H1 (cell line): ENCODE measurements around the gene OSTN. TPM values are rescaled to one million over a fixed set of nuclear protein-coding genes. Genes with fewer than 3 reads are reported as not detected.

Experiments used
- CTCF ChIA-PET: fragments of 300-600 bp; sonication (Branson Sonifier 250); formaldehyde crosslinking; loops from one replicate; lab custom pipeline; 2021; ENCODE audit not compliant: partially characterized antibody; lab: Charles Lee
- POLR2A ChIA-PET: fragments of 300-600 bp; sonication (Branson Sonifier 250); formaldehyde crosslinking; loops from one replicate; lab custom pipeline; 2021; ENCODE audit warnings: inconsistent platforms; ENCODE audit not compliant: partially characterized antibody; lab: Charles Lee
- DNase-seq, 2 experiments: peaks; one replicate each; pipeline versions ENCODE4 v3.0.0 to v3.0.0-alpha.2; 2010 to 2022; ENCODE audit warnings: low spot score in 2 of 2, low read depth in 1 of 2, mixed read lengths in 1 of 2
- FAIRE-seq: peaks from 2 replicates; lab custom pipeline; 2011; peaks lifted over from hg19 to GRCh38; lab: Jason Lieb, UNC
- H2AFZ ChIP-seq: 2 replicates; pipeline ENCODE4 v1.8.1; 2012; ENCODE audit warnings: low read length, inconsistent platforms
- H2AK5ac ChIP-seq: 2 replicates; pipeline ENCODE4 v1.6.1; 2013; ENCODE audit warnings: low read depth, low read length
- H2BK120ac ChIP-seq: replicated peaks from 2 replicates; pipeline ENCODE3; 2013; ENCODE audit warnings: low read depth, low read length, inconsistent platforms
- H2BK12ac ChIP-seq: 2 replicates; pipeline ENCODE4 v1.6.1; 2013; ENCODE audit warnings: low read depth, low read length
- H2BK15ac ChIP-seq: 2 replicates; pipeline ENCODE4 v1.6.1; 2013; ENCODE audit warnings: low read length
- H2BK20ac ChIP-seq: 2 replicates; pipeline ENCODE4 v1.6.1; 2013; ENCODE audit warnings: low read length
- H2BK5ac ChIP-seq: 2 replicates; pipeline ENCODE4 v1.6.1; 2013; ENCODE audit warnings: low read depth, low read length
- H3K14ac ChIP-seq: 2 replicates; pipeline ENCODE4 v1.6.1; 2013; ENCODE audit warnings: inconsistent platforms; ENCODE audit not compliant: insufficient read length
- H3K18ac ChIP-seq: 2 replicates; pipeline ENCODE4 v1.6.1; 2013; ENCODE audit warnings: low read length; ENCODE audit errors: extremely low read depth
- H3K23ac ChIP-seq: 2 replicates; pipeline ENCODE4 v1.6.1; 2013; ENCODE audit warnings: inconsistent platforms; ENCODE audit not compliant: insufficient read length
- H3K23me2 ChIP-seq: 2 replicates; pipeline ENCODE4 v1.6.1; 2013; ENCODE audit warnings: low read depth, low read length
- H3K27ac ChIP-seq: 2 replicates; pipeline ENCODE4 v1.6.1; 2011; ENCODE audit warnings: low read depth, low read length, inconsistent platforms
- H3K27me3 ChIP-seq, 4 experiments: replicated peaks in 1 of 4; 1 replicate in 1 of 4; 2 replicates in 3 of 4; pipeline versions ENCODE4 v1.6.1 to v1.8.1; 2011 to 2013; ENCODE audit warnings: low read length in 3 of 4, mild to moderate bottlenecking in 3 of 4, inconsistent platforms in 2 of 4, mixed read lengths in 2 of 4, moderate library complexity in 1 of 4; ENCODE audit not compliant: control insufficient read depth in 3 of 4, insufficient read depth in 3 of 4; ENCODE audit errors: extremely low read depth in 1 of 4
- H3K36me3 ChIP-seq, 4 experiments: 2 replicates each; pipeline versions ENCODE4 v1.6.1 to v1.8.1; 2011 to 2013; ENCODE audit warnings: mild to moderate bottlenecking in 4 of 4, low read length in 3 of 4, moderate library complexity in 2 of 4, control low read depth in 1 of 4, inconsistent platforms in 1 of 4; ENCODE audit not compliant: insufficient read depth in 4 of 4, control insufficient read depth in 2 of 4
- H3K4ac ChIP-seq: replicated peaks from 2 replicates; pipeline ENCODE3; 2013; ENCODE audit warnings: low read length, low read depth, mixed read lengths, inconsistent platforms; ENCODE audit not compliant: insufficient read length
- H3K4me1 ChIP-seq, 4 experiments: replicated peaks in 1 of 4; 1 replicate in 1 of 4; 2 replicates in 3 of 4; pipeline versions ENCODE4 v1.6.1 to v1.8.1; 2011 to 2013; ENCODE audit warnings: low read length in 3 of 4, inconsistent platforms in 2 of 4, mixed read lengths in 1 of 4; ENCODE audit not compliant: insufficient read depth in 4 of 4, control insufficient read depth in 3 of 4
- H3K4me2 ChIP-seq, 2 experiments: 2 replicates each; pipeline versions ENCODE4 v1.6.1 to v1.8.1; 2011 to 2013; ENCODE audit warnings: low read depth in 2 of 2, low read length in 2 of 2, control low read depth in 1 of 2, inconsistent platforms in 1 of 2, mild to moderate bottlenecking in 1 of 2; ENCODE audit not compliant: insufficient read depth in 1 of 2
- H3K4me3 ChIP-seq, 4 experiments: fragments of 200-600, 300-600 bp in 1 of 4; sonication (generic), shearing (Covaris generic), sonication (Bioruptor Twin) in 1 of 4; 2 replicates each; pipeline versions ENCODE4 v1.5.1 to v1.8.1; 2011 to 2016; ENCODE audit warnings: low read length in 4 of 4, low read depth in 3 of 4, control low read depth in 2 of 4, inconsistent platforms in 2 of 4, mild to moderate bottlenecking in 2 of 4, mixed read lengths in 1 of 4, moderate library complexity in 1 of 4; ENCODE audit not compliant: insufficient read depth in 2 of 4; ENCODE audit errors: extremely low read depth in 1 of 4
- H3K56ac ChIP-seq: replicated peaks from 2 replicates; pipeline ENCODE3; 2013; ENCODE audit warnings: low read depth, mild to moderate bottlenecking, mixed read lengths, low read length, inconsistent platforms; ENCODE audit not compliant: insufficient read length
- H3K79me1 ChIP-seq: 2 replicates; pipeline ENCODE4 v1.6.1; 2013; ENCODE audit warnings: low read depth, low read length, control low read depth
- H3K79me2 ChIP-seq, 2 experiments: 2 replicates each; pipeline versions ENCODE4 v1.6.1 to v1.8.1; 2012 to 2013; ENCODE audit warnings: low read length in 2 of 2, mild to moderate bottlenecking in 2 of 2, inconsistent platforms in 1 of 2; ENCODE audit not compliant: insufficient read depth in 2 of 2, control insufficient read depth in 1 of 2
- H3K9ac ChIP-seq, 4 experiments: replicated peaks in 1 of 4; 1 replicate in 1 of 4; 2 replicates in 3 of 4; pipeline versions ENCODE4 v1.6.1 to v1.8.1; 2011 to 2013; ENCODE audit warnings: low read depth in 3 of 4, low read length in 3 of 4, control low read depth in 2 of 4, mild to moderate bottlenecking in 2 of 4, moderate library complexity in 2 of 4, inconsistent platforms in 1 of 4; ENCODE audit errors: extremely low read depth in 1 of 4
- H3K9me3 ChIP-seq, 2 experiments: 2 replicates each; pipeline versions ENCODE4 v1.6.1 to v1.8.1; 2012 to 2013; ENCODE audit warnings: mild to moderate bottlenecking in 2 of 2, moderate library complexity in 2 of 2, control low read depth in 1 of 2, inconsistent platforms in 1 of 2, low read depth in 1 of 2, low read length in 1 of 2, mixed read lengths in 1 of 2; ENCODE audit not compliant: insufficient read depth in 2 of 2
- H4K20me1 ChIP-seq, 2 experiments: replicated peaks in 1 of 2; 2 replicates each; pipeline versions ENCODE3 to v1.8.1; 2011 to 2013; ENCODE audit warnings: inconsistent platforms in 2 of 2, low read length in 2 of 2, mild to moderate bottlenecking in 1 of 2; ENCODE audit not compliant: insufficient read depth in 2 of 2, control insufficient read depth in 1 of 2
- H4K5ac ChIP-seq: 2 replicates; pipeline ENCODE4 v1.6.1; 2013; ENCODE audit warnings: low read length, low read depth, mixed read lengths, inconsistent platforms; ENCODE audit not compliant: insufficient read length
- H4K8ac ChIP-seq: 2 replicates; pipeline ENCODE4 v1.8.0; 2013; ENCODE audit warnings: mild to moderate bottlenecking, moderate library complexity, low read length, inconsistent platforms; ENCODE audit not compliant: insufficient read depth; ENCODE audit errors: extremely low read depth
- H4K91ac ChIP-seq: replicated peaks from 2 replicates; pipeline ENCODE3; 2013; ENCODE audit warnings: low read length, mixed read lengths, inconsistent platforms; ENCODE audit not compliant: insufficient read length
- ASH2L ChIP-seq: fragments of 200-600, 300-600 bp; sonication (generic); IDR thresholded peaks from one replicate; pipeline ENCODE4 v1.7.1; 2017; ENCODE audit warnings: low read length
- BCL11A ChIP-seq, 2 experiments: IDR thresholded peaks; one replicate each; pipeline ENCODE4 v1.6.1; 2011; ENCODE audit warnings: low read depth in 2 of 2, low read length in 2 of 2, mild to moderate bottlenecking in 2 of 2
- CBX5 ChIP-seq: fragments of 300-800, 300-1000 bp; sonication (generic); IDR thresholded peaks from 2 replicates; pipeline ENCODE4 v1.7.1; 2016; ENCODE audit warnings: antibody characterized with exemption, low read length, low read depth
- CEBPB ChIP-seq: IDR thresholded peaks from 2 replicates; pipeline ENCODE4 v1.6.1; 2012; ENCODE audit warnings: low read depth, low read length
- CREB1 ChIP-seq: IDR thresholded peaks from 2 replicates; pipeline ENCODE4 v1.6.1; 2012; ENCODE audit warnings: inconsistent platforms
- JUND ChIP-seq: IDR thresholded peaks from 2 replicates; pipeline ENCODE4 v1.6.1; 2011; ENCODE audit warnings: mild to moderate bottlenecking, improper control_type of control experiment, low read length
- KDM1A ChIP-seq: fragments of 200-600, 300-600 bp; sonication (generic); IDR thresholded peaks from 2 replicates; pipeline ENCODE4 v1.7.1; 2016; ENCODE audit warnings: mild to moderate bottlenecking, low read length, borderline replicate concordance
- POLR2A ChIP-seq, 2 experiments: IDR thresholded peaks; 1 replicate in 1 of 2; 2 replicates in 1 of 2; pipeline ENCODE4 v1.6.1; 2011; ENCODE audit warnings: low read depth in 2 of 2, low read length in 2 of 2, mild to moderate bottlenecking in 2 of 2; ENCODE audit errors: control extremely low read depth in 1 of 2
- POU5F1 ChIP-seq: IDR thresholded peaks from 2 replicates; pipeline ENCODE4 v1.6.1; 2011; ENCODE audit warnings: low read depth, mild to moderate bottlenecking, low read length, moderate library complexity
- YY1 ChIP-seq: IDR thresholded peaks from 2 replicates; pipeline ENCODE4 v1.6.1; 2011; ENCODE audit warnings: low read depth, mild to moderate bottlenecking, low read length
- ZNF274 ChIP-seq: IDR thresholded peaks from 2 replicates; pipeline ENCODE4 v1.7.0; 2012; ENCODE audit warnings: low read length, borderline replicate concordance; ENCODE audit errors: extremely low read depth
- WGBS, 2 experiments: shearing (Covaris generic) in 1 of 2; methylation state at CpG; one replicate each; pipeline versions ENCODE4 v1.1.6 to v1.1.7; 2013 to 2015; ENCODE audit warnings: low lambda C conversion rate in 2 of 2, mixed read lengths in 2 of 2, inconsistent platforms in 1 of 2, low coverage in 1 of 2, missing lambda C conversion rate in 1 of 2; ENCODE audit not compliant: insufficient replicate concordance in 2 of 2, insufficient coverage in 1 of 2, insufficient read length in 1 of 2; ENCODE audit errors: extremely low coverage in 1 of 2, missing lambda C conversion rate in 1 of 2; 5-methylcytosine and 5-hydroxymethylcytosine counted together
- polyA plus RNA-seq, 7 experiments: library from polyadenylated mRNA; depleted of rRNA in 3 of 7; stranded (reverse) in 5 of 7; unstranded in 2 of 7; fragments of >200 nt in 5 of 7; fragments of 200-250 nt in 2 of 7; gene quantifications; 1 replicate in 5 of 7; 2 replicates in 1 of 7; 4 replicates in 1 of 7; pipeline versions ENCODE4 v1.2.1 to v1.2.3, GENCODE V29; 2011 to 2013; ENCODE audit warnings: missing spikeins in 2 of 7, mixed read lengths in 2 of 7
- total RNA-seq: library from RNA; stranded (reverse); fragmentation: NEBNext Ultra II Directional; extraction: Animal tissue kit (Norgen Biotek cat#: 25700); gene quantifications from 2 replicates; pipeline ENCODE4 v1.2.1, GENCODE V29; 2021
- TF ChIP-seq, protein P1 (sequence below): IDR thresholded peaks from 2 replicates; pipeline ENCODE4 v1.6.1; 2011; ENCODE audit warnings: low read depth, mild to moderate bottlenecking, low read length; ENCODE audit not compliant: insufficient read depth
- TF ChIP-seq, protein P2 (sequence below): IDR thresholded peaks from 2 replicates; pipeline ENCODE4 v1.6.1; 2012; ENCODE audit warnings: inconsistent platforms

OSTN gene
- total and polyA plus RNA-seq, 2 of the 8 experiments (the other 6 are each of a cell fraction or from before 2014, with no cell fraction given): not detected

DNA sequence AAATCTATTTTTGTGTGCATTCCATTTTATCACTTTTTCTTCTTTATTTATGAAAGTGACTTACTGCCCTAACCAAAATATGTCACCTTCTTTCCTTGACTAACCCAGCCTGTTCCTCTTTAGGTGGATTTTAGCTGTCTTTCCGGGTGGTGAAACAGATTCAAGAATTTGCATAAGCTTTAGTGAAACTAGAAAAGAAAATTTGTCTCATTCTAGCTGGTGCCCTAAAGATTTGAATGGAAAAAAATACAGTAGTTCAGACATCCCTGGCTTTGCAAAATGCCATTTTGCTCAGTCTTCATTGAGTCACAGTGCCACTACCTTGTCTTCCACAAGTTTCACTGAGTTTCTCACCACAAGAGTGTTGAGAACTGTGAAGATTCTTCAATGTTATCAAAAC, 102.0 kb downstream of the OSTN start:
- Histone ChIP-seq H3K4me3 (no peak overlapping the region), H4K8ac (no peak overlapping the region), H2BK12ac (no peak overlapping the region), H2BK5ac (no peak overlapping the region), H3K14ac (no peak overlapping the region), H3K79me1 (no peaks in the 10 kb centered on the region), H2AK5ac (no peak overlapping the region), H2BK15ac (no peak overlapping the region), H3K56ac (no peak overlapping the region), H2BK20ac (no peak overlapping the region), H3K4me1 (peaks cover 0 to 6% (median 3%) of the 10 kb centered on the region in 4 experiments; a peak in 3 of 7 replicates), H3K23me2 (no peaks in the 10 kb centered on the region), H3K18ac (no peak overlapping the region), H4K20me1 (no peaks in the 10 kb centered on the region), H4K91ac (no peak overlapping the region), H3K27ac (no peak overlapping the region), H3K4ac (no peak overlapping the region), H3K23ac (no peak overlapping the region), H3K27me3 (no peaks in the 10 kb centered on the region), H3K9ac (no peak overlapping the region), H4K5ac (no peak overlapping the region), H2AFZ (no peak overlapping the region), H2BK120ac (no peak overlapping the region), H3K4me2 (no peak overlapping the region), H3K9me3 (no peaks in the 10 kb centered on the region), H3K79me2 (no peaks in the 10 kb centered on the region), H3K36me3 (no peaks in the 10 kb centered on the region)
- POLR2A ChIA-PET: no interaction called here
- CTCF ChIA-PET: interaction anchor here (1.1 kb wide), 1 partner anchor 17 kb away, joined by 3 read pairs; no protein-coding TSS in a partner anchor
- FAIRE-seq: no peak
- TF ChIP-seq, protein P1, sequence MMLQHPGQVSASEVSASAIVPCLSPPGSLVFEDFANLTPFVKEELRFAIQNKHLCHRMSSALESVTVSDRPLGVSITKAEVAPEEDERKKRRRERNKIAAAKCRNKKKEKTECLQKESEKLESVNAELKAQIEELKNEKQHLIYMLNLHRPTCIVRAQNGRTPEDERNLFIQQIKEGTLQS: no peak
- no peak for TF ChIP-seq CREB1
- TF ChIP-seq ZNF274: no peak
- TF ChIP-seq YY1: no peak
- no peak for TF ChIP-seq POU5F1
- TF ChIP-seq CBX5: no peak
- no peak for TF ChIP-seq KDM1A
- no peak for TF ChIP-seq JUND
- TF ChIP-seq, protein P2, sequence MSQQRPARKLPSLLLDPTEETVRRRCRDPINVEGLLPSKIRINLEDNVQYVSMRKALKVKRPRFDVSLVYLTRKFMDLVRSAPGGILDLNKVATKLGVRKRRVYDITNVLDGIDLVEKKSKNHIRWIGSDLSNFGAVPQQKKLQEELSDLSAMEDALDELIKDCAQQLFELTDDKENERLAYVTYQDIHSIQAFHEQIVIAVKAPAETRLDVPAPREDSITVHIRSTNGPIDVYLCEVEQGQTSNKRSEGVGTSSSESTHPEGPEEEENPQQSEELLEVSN: no peak
- TF ChIP-seq BCL11A (IDR thresholded peaks at IDR 0.05; ENCODE audit: low read depth in 2 of 2, low read length in 2 of 2): no peak
- TF ChIP-seq POLR2A (IDR thresholded peaks at IDR 0.05; ENCODE audit: control extremely low read depth in 1 of 2, low read depth in 2 of 2, low read length in 2 of 2): no peak
- TF ChIP-seq ASH2L: no peak
- no peak for TF ChIP-seq CEBPB
- no peak for DNase-seq
- WGBS, 2 experiments: 77% methylated on average over 1 of the region's 1 CpG; no CpG with 5 or more reads in 1 of the 2 experiments
